Effector CD4-positive, alpha-beta T cell (primary cell): ENCODE measurements around the gene IRF7.

Experiments
- DNase-seq: peaks from one replicate; pipeline ENCODE4 v3.0.0-alpha.2; 2020

Gene IRF7

DNA sequence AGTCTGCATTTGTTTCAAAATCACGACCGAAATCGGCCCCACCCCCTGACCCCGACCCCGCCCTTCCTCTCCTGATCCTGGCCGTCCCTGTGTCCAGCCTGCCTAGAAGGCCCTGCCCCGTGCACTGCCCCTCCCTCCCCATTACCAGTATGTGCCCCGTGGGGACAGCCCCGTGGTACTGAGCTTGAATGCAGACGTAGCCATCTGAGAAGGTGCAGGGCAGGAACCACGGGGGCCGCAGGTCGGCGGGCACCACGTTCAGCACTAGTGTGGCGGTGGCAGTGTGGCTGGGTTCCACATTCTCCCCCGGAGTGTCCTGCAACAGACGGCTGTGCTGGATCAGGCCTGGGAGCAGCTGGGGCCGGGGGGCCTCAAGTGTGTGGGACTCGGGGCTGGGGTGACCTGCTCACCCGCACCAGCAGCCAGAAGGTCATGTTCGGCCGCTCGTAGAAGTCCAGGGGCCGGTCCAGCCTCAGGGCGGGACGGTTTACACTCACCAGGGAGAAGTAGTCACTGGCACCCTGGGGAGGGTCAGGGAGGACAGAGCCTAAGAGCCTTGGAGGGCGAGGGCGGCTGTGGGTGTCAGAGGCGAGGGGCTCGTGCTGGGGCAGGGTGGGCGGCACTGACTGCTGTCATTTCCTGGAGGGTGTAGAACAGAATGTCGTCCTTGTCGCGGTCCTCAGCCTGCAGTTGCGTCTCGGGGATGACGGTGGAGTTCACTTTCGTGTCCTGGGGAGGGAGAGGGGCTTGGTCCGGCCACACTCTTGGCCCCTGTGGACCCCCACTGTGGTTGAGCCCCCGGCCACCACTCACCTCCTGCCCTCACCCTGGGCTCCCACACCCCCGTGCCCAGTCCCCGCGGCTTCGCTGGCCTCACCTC lies 5.4 kb upstream of the IRF7 start:
- DNase-seq = no peak

DNA sequence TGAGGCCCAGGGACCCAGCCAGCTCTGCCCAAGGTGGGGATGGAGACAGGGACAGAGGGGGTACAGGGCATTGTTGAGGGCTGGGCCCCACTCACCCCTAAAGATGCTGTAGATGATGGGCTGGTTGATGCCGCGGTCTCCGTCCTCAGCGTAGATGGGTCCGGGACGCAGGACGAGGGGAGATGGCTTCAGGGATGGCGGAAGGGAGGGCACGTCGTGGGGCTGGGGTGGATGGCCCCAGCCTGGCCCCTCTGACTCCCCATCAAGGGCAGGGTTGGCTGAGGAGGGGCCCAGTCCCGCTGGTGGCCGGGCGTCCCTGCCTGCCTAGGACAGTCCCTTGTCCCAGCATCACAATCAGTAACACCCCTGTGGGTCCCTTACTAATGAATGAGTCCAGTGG lies 4.5 kb upstream of the IRF7 start:
- DNase-seq = no peak

GRCh38 chr11:619628-620050 lies 3.9 kb upstream of the IRF7 start:
- no peak for DNase-seq

DNA sequence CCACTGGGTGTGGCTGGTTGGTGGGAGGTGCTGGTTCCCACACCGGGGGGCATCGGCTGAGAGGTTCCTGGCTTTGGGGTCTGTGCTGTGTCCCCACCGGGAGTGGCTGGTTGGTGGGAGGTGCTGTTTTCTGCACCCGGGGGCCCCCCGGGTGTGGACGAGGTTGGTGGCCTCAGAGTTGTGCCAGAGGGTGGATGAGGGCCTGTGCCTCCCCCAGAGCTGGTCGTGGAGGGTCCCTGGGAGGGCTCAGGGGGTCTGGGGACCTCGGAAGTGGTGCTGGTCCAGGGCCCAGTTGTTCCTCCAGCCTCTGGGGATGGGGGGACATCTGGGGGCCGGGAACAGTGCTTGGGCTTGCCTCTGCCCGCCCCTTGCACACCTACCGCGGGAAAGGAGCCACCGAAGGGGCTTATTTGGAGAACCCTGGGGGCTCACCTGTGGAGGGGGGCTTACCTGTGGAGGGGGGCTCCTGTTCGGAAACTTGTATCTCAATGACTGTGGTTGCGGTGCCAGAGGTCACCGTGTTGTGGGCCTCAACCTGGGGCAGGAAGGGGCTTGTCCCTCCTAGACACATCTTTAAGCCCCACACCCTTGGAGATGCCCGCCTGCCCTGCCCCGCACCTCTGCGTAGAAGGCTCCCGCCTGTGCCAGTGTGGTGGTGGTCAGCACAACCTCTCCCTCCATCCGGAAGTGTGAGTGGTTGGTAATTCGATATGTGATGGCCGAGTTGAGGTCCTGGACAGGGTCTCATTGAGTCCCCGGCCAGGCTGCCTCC lies 3.3 kb upstream of the IRF7 start:
- DNase-seq = no peak

- DNase-seq = no peak
Measured at GRCh38 chr11:617912-618682, 2.3 kb upstream of the IRF7 start.

- no peak for DNase-seq
Measured at GRCh38 chr11:617199-617911, 1.6 kb upstream of the IRF7 start.

DNA sequence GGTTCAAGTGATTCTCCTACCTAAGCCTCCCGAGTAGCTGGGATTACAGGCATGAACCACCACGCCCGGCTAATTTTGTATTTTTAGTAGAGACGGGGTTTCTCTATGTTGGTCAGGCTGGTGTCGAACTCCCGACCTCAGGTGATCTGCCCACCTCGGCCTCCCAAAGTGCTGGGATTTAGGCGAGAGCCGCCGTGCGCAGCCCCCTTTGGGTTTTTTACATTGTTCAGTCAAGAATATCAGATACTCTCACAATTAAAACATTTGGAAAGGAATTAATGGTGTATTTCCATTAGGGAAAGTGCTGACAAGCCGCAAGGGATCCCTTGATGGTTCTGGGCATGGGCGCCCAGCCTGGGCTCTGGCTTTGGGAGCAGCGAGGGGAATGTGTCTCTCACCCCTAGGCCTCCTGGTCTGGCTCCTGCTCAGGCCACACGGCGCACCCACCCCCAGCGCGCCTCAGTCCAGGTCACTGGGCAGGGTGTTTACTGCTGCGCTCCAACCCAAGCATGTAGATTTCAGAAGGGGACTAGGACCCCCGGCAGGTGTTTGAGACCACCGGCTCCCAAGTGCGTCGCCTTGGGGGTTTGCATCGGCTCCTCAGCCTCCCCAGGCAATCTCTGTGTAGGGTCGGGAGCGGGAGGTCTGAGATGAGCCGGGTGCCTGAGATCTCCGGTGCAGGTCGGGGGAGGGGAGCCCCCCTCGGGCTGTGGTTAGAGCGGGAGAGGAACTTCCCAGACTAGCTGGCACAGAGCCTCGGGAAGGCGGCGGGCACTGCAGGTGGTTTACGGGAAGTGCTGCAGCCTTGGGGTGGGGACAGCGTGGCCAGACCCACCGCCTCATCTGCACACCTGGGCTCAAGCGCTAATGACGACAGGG lies 809 bp upstream of the IRF7 start:
- DNase-seq = no peak

- no peak for DNase-seq
Measured at GRCh38 chr11:614623-615503, 887 bp downstream of the IRF7 start.

DNA sequence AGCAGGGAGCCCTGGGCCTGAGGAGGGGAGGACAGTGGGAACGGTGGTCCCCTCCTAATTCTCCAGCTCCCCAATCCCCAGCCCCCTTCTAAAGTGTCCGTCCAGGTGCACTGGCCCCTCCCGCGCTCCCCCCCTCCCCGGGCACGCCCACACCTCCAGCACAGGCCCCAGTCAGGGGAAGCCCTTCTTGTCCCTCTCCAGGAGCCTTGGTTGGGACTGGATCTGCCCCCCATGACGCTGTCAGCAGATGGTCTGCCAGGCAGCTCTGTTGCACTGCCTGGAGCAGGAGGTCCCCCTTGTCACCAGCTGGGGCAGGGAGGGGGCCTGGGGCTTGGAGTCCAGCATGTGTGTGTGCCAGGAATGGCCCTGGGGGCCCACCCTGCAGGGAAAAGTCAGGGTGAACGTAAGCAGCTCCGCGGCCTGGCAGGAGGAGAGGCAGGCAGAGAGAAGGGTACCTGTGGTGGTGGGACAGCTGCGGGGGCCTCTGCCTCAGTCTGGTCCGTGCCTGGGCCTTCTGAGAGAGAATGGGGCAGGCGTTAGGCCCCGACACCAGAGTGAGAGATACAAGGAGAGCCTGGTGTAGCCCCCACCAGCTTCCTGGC lies 1.6 kb downstream of the IRF7 start:
- DNase-seq = no peak

DNA sequence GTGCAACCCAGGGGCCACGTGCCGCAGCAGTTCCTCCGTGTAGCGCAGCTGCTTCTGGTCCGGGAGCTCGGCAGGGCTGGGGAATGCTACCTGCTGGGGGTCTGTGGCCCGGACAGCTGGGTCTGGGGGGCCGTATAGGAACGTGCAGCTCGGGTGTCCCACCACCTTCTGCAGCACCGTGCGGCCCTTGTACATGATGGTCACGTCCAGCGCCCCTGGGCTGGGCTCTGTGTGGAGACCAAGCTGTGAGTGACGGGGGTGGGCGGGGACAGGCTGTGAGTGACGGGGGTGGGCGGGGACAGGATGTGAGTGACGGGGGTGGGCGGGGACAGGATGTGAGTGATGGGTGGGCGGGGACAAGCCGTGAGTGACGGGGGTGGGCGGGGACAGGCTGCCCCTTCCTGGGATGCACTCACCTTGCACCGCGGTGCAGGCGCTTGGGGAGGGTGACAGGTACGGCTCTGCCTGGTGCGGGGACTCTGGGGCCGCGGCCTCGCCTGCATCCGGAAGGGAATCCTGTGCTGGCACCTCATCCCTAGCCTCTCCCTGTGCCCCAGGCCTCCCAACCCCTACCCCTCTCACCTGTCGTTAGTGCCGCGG lies 2.3 kb downstream of the IRF7 start:
- DNase-seq = peak; percentile 85

- DNase-seq = no peak
Measured at GRCh38 chr11:612961-613300, 2.8 kb downstream of the IRF7 start.

DNA sequence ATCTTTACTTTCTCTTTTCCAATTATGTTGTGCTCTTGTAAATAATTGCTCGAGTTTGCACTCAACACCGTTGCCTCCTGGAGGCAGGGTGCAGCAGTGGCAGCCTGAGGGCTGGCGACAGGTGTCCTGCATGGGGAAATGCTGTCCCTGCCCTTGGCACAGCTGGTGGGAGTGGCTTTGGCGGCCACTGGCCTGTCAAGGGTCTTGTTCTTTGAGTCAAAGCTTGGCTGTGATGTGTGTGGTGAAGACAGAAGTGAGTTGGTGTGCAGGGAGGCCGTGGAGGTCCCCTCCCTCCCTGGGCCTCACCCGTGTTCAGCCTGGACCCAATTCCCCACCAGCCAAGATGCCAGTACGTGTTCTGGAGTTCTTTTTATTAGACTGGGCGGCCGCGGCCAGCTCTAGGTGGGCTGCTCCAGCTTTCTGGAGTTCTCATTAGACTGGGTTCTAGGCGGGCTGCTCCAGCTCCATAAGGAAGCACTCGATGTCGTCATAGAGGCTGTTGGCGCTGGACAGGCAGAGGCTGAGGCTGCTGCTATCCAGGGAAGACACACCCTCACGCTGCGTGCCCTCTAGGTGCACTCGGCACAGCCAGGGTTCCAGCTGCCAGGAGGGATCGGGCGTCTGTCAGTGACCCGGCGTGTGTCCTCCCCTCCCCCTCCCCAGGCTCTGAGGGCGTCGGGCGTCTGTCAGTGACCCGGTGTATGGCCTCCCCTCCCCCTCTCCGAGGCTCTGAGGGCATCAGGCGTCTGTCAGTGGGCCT lies 3.4 kb downstream of the IRF7 start:
- no peak for DNase-seq

- no peak for DNase-seq
Measured at GRCh38 chr11:611001-611996, 4.5 kb downstream of the IRF7 start.

GRCh38 chr11:610146-610801 lies 5.5 kb downstream of the IRF7 start:
- DNase-seq = no peak

GRCh38 chr11:609341-609811 lies 6.4 kb downstream of the IRF7 start:
- DNase-seq = no peak

DNA sequence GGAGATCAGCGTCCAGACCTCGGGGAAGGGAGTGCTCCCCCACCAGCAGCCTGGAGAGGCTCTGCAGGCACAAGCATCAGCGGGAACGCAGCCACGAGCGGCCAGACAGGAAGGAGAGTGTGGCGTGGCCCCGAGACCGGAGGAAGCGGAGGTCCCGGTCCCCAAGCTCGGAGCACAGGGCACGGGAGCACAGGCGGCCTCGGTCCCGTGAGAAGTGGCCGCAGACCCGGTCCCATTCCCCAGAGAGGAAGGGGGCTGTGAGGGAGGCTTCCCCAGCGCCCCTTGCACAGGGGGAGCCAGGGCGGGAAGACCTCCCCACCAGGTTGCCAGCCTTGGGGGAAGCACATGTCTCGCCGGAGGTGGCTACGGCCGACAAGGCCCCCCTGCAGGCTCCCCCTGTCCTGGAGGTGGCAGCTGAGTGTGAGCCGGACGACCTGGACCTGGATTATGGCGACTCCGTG lies 6.9 kb downstream of the IRF7 start:
- no peak for DNase-seq
